Mucosa of stomach (tissue), 1 donor: ENCODE measurements around the gene NINL.
"Not testable (repeated sequence)": the region's sequence is repeated elsewhere in the genome, so short reads cannot be mapped to it uniquely, and the experiment has no call there.

Source experiments
- H3K27me3 ChIP-seq: one replicate; pipeline ENCODE4 v1.7.0; 2013; ENCODE audit warnings: mild to moderate bottlenecking, low read length; ENCODE audit not compliant: control insufficient read depth, insufficient read depth
- H3K36me3 ChIP-seq: one replicate; pipeline ENCODE4 v1.7.0; 2013; ENCODE audit warnings: low read length; ENCODE audit not compliant: control insufficient read depth, insufficient read depth
- H3K4me1 ChIP-seq: one replicate; pipeline ENCODE4 v1.7.0; 2013; ENCODE audit warnings: mild to moderate bottlenecking, low read length; ENCODE audit not compliant: control insufficient read depth, insufficient read depth
- H3K4me3 ChIP-seq: one replicate; pipeline ENCODE4 v1.7.0; 2013; ENCODE audit warnings: low read length
- H3K9ac ChIP-seq: one replicate; pipeline ENCODE4 v1.7.0; 2013; ENCODE audit warnings: mild to moderate bottlenecking, low read length, moderate library complexity
- H3K9me3 ChIP-seq: one replicate; pipeline ENCODE4 v1.7.0; 2013; ENCODE audit warnings: mild to moderate bottlenecking, low read length, moderate library complexity; ENCODE audit not compliant: control insufficient read depth
- donor health status: Pancreatic carcinoma.

The NINL gene

GRCh38 chr20:25481918-25482253, 103.4 kb downstream of the NINL start:
- no peak overlapping the region for H3K9ac ChIP-seq
- no peak overlapping the region for H3K4me3 ChIP-seq
- H3K27me3 ChIP-seq, result no peaks in the 10 kb centered on the region
- no peaks in the 10 kb centered on the region for H3K4me1 ChIP-seq
- H3K36me3 ChIP-seq, result no peaks in the 10 kb centered on the region
- H3K9me3 ChIP-seq, result no peaks in the 10 kb centered on the region

- Histone ChIP-seq H3K9me3 (no peaks in the 10 kb centered on the region), H3K9ac (no peak overlapping the region), H3K4me3 (no peak overlapping the region), H3K36me3 (no peaks in the 10 kb centered on the region), H3K27me3 (no peaks in the 10 kb centered on the region), H3K4me1 (no peaks in the 10 kb centered on the region)
Observed at GRCh38 chr20:25481235-25481917, 104.0 kb downstream of the NINL start.

- H3K9ac ChIP-seq, result no peak overlapping the region
- H3K36me3 ChIP-seq, result no peaks in the 10 kb centered on the region
Observed at GRCh38 chr20:25480797-25481196, 104.5 kb downstream of the NINL start.

GRCh38 chr20:25480156-25480555, 105.2 kb downstream of the NINL start:
- Histone ChIP-seq H3K4me3 (no peak overlapping the region), H3K36me3 (no peaks in the 10 kb centered on the region), H3K9me3 (no peaks in the 10 kb centered on the region), H3K9ac (no peak overlapping the region), H3K27me3 (no peaks in the 10 kb centered on the region), H3K4me1 (no peaks in the 10 kb centered on the region)

More at GRCh38 chr20:25480797-25481196, 104.5 kb downstream of the NINL start:
- H3K4me1 ChIP-seq, result no peaks in the 10 kb centered on the region
- H3K27me3 ChIP-seq, result no peaks in the 10 kb centered on the region
- no peaks in the 10 kb centered on the region for H3K9me3 ChIP-seq
- no peak overlapping the region for H3K4me3 ChIP-seq

GRCh38 chr20:25479638-25480037, 105.7 kb downstream of the NINL start:
- Histone ChIP-seq H3K36me3 (no peaks in the 10 kb centered on the region), H3K4me1 (no peaks in the 10 kb centered on the region), H3K4me3 (no peak overlapping the region), H3K9me3 (no peaks in the 10 kb centered on the region), H3K9ac (no peak overlapping the region), H3K27me3 (no peaks in the 10 kb centered on the region)

GRCh38 chr20:25478889-25479568, 106.3 kb downstream of the NINL start:
- H3K9me3 ChIP-seq, result no peaks in the 10 kb centered on the region
- no peaks in the 10 kb centered on the region for H3K4me1 ChIP-seq
- no peak overlapping the region for H3K4me3 ChIP-seq
- no peaks in the 10 kb centered on the region for H3K36me3 ChIP-seq
- H3K9ac ChIP-seq, result no peak overlapping the region
- H3K27me3 ChIP-seq, result no peaks in the 10 kb centered on the region

- no peaks in the 10 kb centered on the region for H3K4me1 ChIP-seq
- no peaks in the 10 kb centered on the region for H3K27me3 ChIP-seq
- no peaks in the 10 kb centered on the region for H3K36me3 ChIP-seq
- H3K9me3 ChIP-seq, result no peaks in the 10 kb centered on the region
- no peak overlapping the region for H3K4me3 ChIP-seq
- no peak overlapping the region for H3K9ac ChIP-seq
Observed at GRCh38 chr20:25477014-25477882, 108.1 kb downstream of the NINL start.

GRCh38 chr20:25476106-25477013, 109.0 kb downstream of the NINL start:
- Histone ChIP-seq H3K9ac (no peak overlapping the region), H3K36me3 (no peaks in the 10 kb centered on the region), H3K9me3 (no peaks in the 10 kb centered on the region), H3K27me3 (no peaks in the 10 kb centered on the region), H3K4me3 (no peak overlapping the region), H3K4me1 (no peaks in the 10 kb centered on the region)

- H3K4me1 ChIP-seq, H3K4me3 ChIP-seq, H3K9ac ChIP-seq, H3K9me3 ChIP-seq, H3K27me3 ChIP-seq, H3K36me3 ChIP-seq: not testable (repeated sequence)
Observed at GRCh38 chr20:25473297-25473696, 112.0 kb downstream of the NINL start.

GRCh38 chr20:25471020-25471419, 114.3 kb downstream of the NINL start:
- H3K4me3 ChIP-seq, result no peak overlapping the region
- no peaks in the 10 kb centered on the region for H3K36me3 ChIP-seq
- no peaks in the 10 kb centered on the region for H3K27me3 ChIP-seq
- no peaks in the 10 kb centered on the region for H3K9me3 ChIP-seq
- H3K4me1 ChIP-seq, result no peaks in the 10 kb centered on the region
- H3K9ac ChIP-seq, result no peak overlapping the region

GRCh38 chr20:25470045-25470444, 115.3 kb downstream of the NINL start:
- Histone ChIP-seq H3K4me1 (no peaks in the 10 kb centered on the region), H3K4me3 (no peak overlapping the region), H3K9ac (no peak overlapping the region), H3K36me3 (no peaks in the 10 kb centered on the region), H3K27me3 (no peaks in the 10 kb centered on the region), H3K9me3 (no peaks in the 10 kb centered on the region)
